WTC11 (cell line): Measurements from ENCODE around the gene TTLL4.

Experiments
- ESRRA ChIP-seq: sonication (generic); formaldehyde crosslinking; IDR thresholded peaks from 2 replicates; pipeline ENCODE4 v1.8.1; 2022; ENCODE audit warnings: mild to moderate bottlenecking, missing genetic modification reagents, borderline replicate concordance
- FOXJ3 ChIP-seq: sonication (generic); formaldehyde crosslinking; IDR thresholded peaks from 2 replicates; pipeline ENCODE4 v1.9.0; 2021; ENCODE audit warnings: missing genetic modification reagents, mild to moderate bottlenecking, borderline replicate concordance
- JUN ChIP-seq: sonication (generic); formaldehyde crosslinking; IDR thresholded peaks from 2 replicates; pipeline ENCODE4 v1.8.0; 2023; ENCODE audit warnings: mild to moderate bottlenecking, missing genetic modification reagents
- NFE2L1 ChIP-seq: sonication (generic); formaldehyde crosslinking; IDR thresholded peaks from 2 replicates; pipeline ENCODE4 v1.8.1; 2023; ENCODE audit warnings: missing genetic modification reagents
- ZNF232 ChIP-seq: sonication (generic); formaldehyde crosslinking; IDR thresholded peaks from 2 replicates; pipeline ENCODE4 v1.8.0; 2022; ENCODE audit warnings: mild to moderate bottlenecking, missing genetic modification reagents
- TF ChIP-seq, protein P1 (sequence below): fragments of 200-600 bp; IDR thresholded peaks from 2 replicates; pipeline ENCODE4 v1.8.0; 2022; ENCODE audit warnings: antibody characterized with exemption
- TF ChIP-seq, protein P2 (sequence below): sonication (generic); formaldehyde crosslinking; IDR thresholded peaks from 2 replicates; pipeline ENCODE4 v1.8.1; 2023; ENCODE audit warnings: mild to moderate bottlenecking, missing genetic modification reagents, moderate library complexity

DNA sequence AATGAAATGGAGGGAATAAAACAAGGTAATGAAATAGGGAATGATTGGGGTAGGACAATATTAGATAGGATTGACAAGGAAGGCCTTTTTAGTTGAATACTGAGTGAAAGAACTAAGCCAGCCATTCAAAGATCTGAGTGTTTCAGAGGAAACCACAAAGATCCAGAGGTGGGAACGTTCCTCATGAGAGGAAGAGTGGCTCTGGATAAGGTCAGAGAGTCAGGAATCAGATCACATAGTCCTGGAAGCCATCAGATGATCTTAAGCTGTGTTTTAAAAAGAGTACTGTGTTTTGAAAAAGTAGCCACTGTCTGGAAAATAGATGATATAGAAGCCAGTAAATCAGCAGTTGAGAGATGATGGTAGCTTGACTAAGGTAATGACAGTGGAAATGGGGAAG is 11.8 kb downstream of the TTLL4 start:
- TF ChIP-seq JUN (no peak), NFE2L1 (no peak), ESRRA (CRISPR knock-in tag) (no peak), FOXJ3 (CRISPR knock-in tag) (no peak), ZNF232 (CRISPR knock-in tag) (no peak)
- TF ChIP-seq, protein P1, sequence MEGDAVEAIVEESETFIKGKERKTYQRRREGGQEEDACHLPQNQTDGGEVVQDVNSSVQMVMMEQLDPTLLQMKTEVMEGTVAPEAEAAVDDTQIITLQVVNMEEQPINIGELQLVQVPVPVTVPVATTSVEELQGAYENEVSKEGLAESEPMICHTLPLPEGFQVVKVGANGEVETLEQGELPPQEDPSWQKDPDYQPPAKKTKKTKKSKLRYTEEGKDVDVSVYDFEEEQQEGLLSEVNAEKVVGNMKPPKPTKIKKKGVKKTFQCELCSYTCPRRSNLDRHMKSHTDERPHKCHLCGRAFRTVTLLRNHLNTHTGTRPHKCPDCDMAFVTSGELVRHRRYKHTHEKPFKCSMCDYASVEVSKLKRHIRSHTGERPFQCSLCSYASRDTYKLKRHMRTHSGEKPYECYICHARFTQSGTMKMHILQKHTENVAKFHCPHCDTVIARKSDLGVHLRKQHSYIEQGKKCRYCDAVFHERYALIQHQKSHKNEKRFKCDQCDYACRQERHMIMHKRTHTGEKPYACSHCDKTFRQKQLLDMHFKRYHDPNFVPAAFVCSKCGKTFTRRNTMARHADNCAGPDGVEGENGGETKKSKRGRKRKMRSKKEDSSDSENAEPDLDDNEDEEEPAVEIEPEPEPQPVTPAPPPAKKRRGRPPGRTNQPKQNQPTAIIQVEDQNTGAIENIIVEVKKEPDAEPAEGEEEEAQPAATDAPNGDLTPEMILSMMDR, result no peak
- TF ChIP-seq, protein P2, sequence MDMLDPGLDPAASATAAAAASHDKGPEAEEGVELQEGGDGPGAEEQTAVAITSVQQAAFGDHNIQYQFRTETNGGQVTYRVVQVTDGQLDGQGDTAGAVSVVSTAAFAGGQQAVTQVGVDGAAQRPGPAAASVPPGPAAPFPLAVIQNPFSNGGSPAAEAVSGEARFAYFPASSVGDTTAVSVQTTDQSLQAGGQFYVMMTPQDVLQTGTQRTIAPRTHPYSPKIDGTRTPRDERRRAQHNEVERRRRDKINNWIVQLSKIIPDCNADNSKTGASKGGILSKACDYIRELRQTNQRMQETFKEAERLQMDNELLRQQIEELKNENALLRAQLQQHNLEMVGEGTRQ (CRISPR knock-in tag), result no peak
